ENCODE data around the gene ING5. TPM values are rescaled to one million over a fixed set of nuclear protein-coding genes. Genes with fewer than 3 reads are reported as not detected.

ING5 gene
- polyA plus RNA-seq, 1 experiment, result 27.0 TPM

DNA sequence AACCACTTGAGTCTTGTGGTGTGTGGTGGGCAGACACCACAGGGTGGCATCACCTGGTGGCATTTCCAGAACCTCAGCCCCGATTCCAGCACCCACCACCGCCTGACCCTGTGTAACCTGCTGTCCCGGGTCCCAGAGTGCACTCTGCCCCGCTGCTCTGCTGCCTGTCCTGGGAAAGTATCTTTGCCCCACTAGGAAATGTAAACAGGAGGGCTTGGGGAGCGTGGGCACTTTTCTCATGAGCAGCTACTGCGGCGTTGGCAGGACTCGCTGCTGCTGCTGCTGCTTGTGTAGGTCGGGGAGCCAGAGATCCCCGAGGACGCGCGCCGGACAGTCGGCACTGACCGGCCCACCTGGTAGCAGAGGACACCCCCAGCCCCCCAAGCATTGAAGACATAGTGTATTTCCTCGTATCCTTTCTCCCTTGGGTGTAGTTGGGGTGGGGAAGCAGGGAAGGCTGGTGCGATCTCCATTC lies 28.6 kb upstream of the ING5 start:
- TF ChIP-seq CTCF (IDR thresholded peaks at IDR 0.05; ENCODE audit: insufficient read depth, low read depth, low read length), result no peak
- DNase-seq (ENCODE audit: low read depth), result no peak
- POLR2A ChIA-PET, result no interaction called here
- CTCF ChIA-PET, result interaction anchor here (1.0 kb wide), 1 partner anchor 14 kb away, joined by 4 read pairs; no protein-coding TSS in a partner anchor
- Histone ChIP-seq H3K27me3 (ENCODE audit: control insufficient read depth, insufficient read depth, low read length) (no peaks in the 10 kb centered on the region), H3K36me3 (ENCODE audit: control insufficient read depth, insufficient read depth, low read length) (peaks cover 29% of the 10 kb centered on the region), H3K4me3 (ENCODE audit: low read depth, low read length) (no peak overlapping the region)

GRCh38 chr2:241673797-241674725 lies 27.8 kb upstream of the ING5 start:
- ChIA-PET POLR2A (no interaction called here), CTCF (interaction anchor here (1.0 to 2.3 kb wide), 2 partner anchors 9 to 15 kb away, joined by 4 to 10 read pairs; no protein-coding TSS in a partner anchor)
- H3K4me3 ChIP-seq (ENCODE audit: low read depth, low read length), result no peak overlapping the region
- no peaks in the 10 kb centered on the region for H3K27me3 ChIP-seq (ENCODE audit: control insufficient read depth, insufficient read depth, low read length)
- peaks cover 25% of the 10 kb centered on the region for H3K36me3 ChIP-seq (ENCODE audit: control insufficient read depth, insufficient read depth, low read length)
- DNase-seq (ENCODE audit: low read depth), result no peak
- no peak for TF ChIP-seq CTCF (IDR thresholded peaks at IDR 0.05; ENCODE audit: insufficient read depth, low read depth, low read length)

GRCh38 chr2:241675885-241676284 lies 26.0 kb upstream of the ING5 start:
- no peak for DNase-seq (ENCODE audit: low read depth)
- CTCF ChIA-PET, result interaction anchor here (1.0 to 2.3 kb wide), 3 partner anchors 11 to 56 kb away, joined by 3 to 10 read pairs (median 5); no protein-coding TSS in a partner anchor
- Histone ChIP-seq H3K4me3 (ENCODE audit: low read depth, low read length) (no peak overlapping the region), H3K27me3 (ENCODE audit: control insufficient read depth, insufficient read depth, low read length) (no peaks in the 10 kb centered on the region), H3K36me3 (ENCODE audit: control insufficient read depth, insufficient read depth, low read length) (peaks cover 17% of the 10 kb centered on the region)
- POLR2A ChIA-PET, result no interaction called here
- TF ChIP-seq CTCF (IDR thresholded peaks at IDR 0.05; ENCODE audit: insufficient read depth, low read depth, low read length), result peak; percentile 25; the same call in 1 of the 2 replicates

DNA sequence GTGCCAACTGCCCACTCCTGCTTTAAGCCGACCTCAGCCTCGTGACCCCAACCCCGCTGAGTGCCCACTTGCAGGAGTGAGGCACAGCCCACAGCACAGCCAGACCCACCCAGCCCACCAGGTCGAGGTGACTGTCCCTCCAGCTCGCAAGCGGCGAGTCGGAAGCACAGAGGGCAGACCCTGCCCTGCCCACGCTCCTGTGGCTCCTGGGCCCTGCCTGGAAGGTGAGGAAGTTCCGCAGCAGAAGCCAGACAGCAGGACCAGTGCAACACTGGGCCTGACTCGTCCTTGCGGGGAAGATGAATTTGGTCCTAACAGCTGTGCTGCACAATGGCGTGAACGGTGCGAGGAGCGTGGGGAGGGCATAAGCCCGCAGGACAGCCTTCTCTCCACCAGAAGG lies 25.2 kb upstream of the ING5 start:
- DNase-seq (ENCODE audit: low read depth), result no peak
- ChIA-PET CTCF (interaction anchor here (0.7 kb wide), 1 partner anchor 211 kb away, joined by 3 read pairs; no protein-coding TSS in a partner anchor), POLR2A (no interaction called here)
- peaks cover 10% of the 10 kb centered on the region for H3K36me3 ChIP-seq (ENCODE audit: control insufficient read depth, insufficient read depth, low read length)
- no peaks in the 10 kb centered on the region for H3K27me3 ChIP-seq (ENCODE audit: control insufficient read depth, insufficient read depth, low read length)
- no peak for TF ChIP-seq CTCF (IDR thresholded peaks at IDR 0.05; ENCODE audit: insufficient read depth, low read depth, low read length)
- no peak overlapping the region for H3K4me3 ChIP-seq (ENCODE audit: low read depth, low read length)

GRCh38 chr2:241677392-241677791 lies 24.4 kb upstream of the ING5 start:
- POLR2A ChIA-PET, result no interaction called here
- Histone ChIP-seq H3K4me3 (ENCODE audit: low read depth, low read length) (no peak overlapping the region), H3K36me3 (ENCODE audit: control insufficient read depth, insufficient read depth, low read length) (peaks cover 9% of the 10 kb centered on the region), H3K27me3 (ENCODE audit: control insufficient read depth, insufficient read depth, low read length) (no peaks in the 10 kb centered on the region)
- no peak for TF ChIP-seq CTCF (IDR thresholded peaks at IDR 0.05; ENCODE audit: insufficient read depth, low read depth, low read length)
- CTCF ChIA-PET, result interaction anchor here (0.5 to 1.1 kb wide), 3 partner anchors 8 to 210 kb away, joined by 3 to 5 read pairs (median 4); no protein-coding TSS in a partner anchor
- no peak for DNase-seq (ENCODE audit: low read depth)

Measured in BJ (cell line).